GM21717 (cell line): ENCODE measurements around the gene ARMC9.
"Not testable (repeated sequence)": the region's sequence is repeated elsewhere in the genome, so short reads cannot be mapped to it uniquely, and the experiment has no call there.

Experiments
- ATAC-seq: cut with Tn5 transposase; IDR thresholded peaks from one replicate; pipeline ENCODE4 v1.9.1; 2021; ENCODE audit warnings: mild to moderate bottlenecking, moderate library complexity; ENCODE audit not compliant: unreplicated experiment

The ARMC9 gene

DNA sequence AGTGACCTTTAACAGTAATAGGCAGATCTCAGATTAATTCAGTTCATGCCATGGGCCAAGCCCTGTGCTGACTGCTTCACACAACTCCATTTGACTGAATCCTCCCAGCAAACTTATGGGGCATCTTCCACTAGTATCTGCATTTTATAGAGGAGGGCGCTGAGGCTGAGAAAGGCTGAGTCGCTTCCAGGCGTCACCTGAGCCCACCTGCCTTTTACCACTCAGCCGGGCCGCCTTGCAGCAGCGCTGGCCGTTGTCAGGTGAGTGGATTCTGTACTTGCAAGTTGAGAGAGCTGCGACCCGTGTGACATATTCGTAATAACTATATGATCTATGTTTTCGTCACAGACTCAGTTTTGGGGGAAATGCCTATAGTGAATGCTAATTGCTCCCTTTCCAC is 137.8 kb downstream of the ARMC9 start:
- ATAC-seq = no peak

DNA sequence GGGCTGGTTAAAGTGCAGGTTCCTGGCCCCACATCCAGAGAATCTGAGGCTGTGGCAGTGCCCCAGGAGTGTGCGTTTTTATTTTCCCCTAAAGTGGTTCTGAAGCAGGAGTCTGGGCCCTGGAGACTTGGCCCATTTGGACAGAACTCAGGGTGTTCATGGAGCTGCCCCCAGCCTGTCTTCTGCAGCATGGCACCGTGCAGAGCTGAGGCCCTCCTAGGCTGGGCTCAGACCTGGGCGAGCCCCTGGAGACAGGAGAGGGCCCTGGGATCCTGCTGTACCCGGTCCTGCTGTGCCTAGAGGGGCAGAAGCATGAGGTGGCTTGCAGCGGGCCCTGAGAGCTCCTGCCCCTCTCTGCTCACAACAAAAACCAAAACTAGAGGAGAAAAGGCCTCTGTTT is 138.3 kb downstream of the ARMC9 start:
- ATAC-seq = no peak

DNA sequence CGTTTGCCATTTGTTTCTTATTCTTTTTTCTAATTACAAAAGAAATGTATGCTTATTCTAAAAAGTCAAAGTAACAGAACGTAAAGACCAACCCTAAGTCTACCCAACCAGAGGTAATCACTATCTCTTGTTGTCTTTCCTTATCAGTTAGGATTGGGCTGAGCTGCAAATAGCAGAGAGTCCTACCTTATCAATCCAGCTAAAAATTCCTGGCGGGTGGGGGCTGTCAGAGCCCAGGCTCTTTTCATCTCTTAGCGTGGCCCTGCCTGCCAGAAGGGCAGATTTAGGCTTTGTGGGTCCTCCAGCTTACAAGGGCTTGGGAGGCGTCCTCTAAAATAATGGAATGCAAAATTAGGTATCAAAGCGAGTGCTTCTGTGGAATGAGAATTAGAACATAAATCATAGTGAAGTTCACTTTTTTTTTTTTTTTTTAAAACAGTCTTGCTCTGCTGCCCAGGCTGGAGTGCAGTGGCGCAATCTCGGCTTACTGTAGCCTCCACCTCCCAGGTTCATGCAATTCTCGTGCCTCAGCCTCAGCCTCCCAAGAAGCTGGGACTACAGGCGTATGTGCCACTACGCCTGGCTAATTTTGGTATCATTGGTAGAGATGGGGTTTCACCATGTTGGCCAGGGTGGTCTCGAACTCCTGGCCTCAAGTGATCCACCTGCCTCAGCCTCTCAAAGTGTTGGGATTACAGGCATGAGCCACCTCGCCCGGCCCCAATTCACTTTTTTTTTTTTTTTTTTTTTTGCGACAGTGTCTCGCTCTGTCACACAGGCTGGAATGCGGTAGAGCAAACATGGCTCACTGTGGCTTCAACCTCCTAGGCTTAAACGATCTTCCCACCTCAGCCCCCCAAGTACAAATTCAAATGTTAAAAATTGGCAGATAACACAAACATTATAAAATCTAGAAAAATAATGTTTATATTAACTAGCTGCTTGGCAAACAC is 139.7 kb downstream of the ARMC9 start:
- no peak for ATAC-seq

DNA sequence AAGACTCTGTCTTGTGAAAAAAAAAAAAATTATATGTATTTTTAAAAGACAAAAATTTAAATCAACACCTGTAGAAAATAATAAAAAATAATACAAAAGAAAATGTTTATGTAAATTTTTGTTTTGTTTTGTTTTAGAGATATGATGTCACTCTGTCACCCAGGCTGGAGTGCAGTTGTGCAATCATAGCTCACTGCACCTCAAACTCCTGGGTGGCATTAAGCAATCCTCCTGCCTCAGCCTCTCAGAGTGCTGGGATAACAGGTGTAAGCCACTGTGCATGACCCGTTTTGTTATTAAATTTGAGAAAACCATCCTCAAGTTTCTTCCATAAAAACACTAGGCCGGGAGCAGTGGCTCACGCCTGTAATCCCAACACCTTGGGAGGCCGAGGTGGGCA is 140.9 kb downstream of the ARMC9 start:
- no peak for ATAC-seq

DNA sequence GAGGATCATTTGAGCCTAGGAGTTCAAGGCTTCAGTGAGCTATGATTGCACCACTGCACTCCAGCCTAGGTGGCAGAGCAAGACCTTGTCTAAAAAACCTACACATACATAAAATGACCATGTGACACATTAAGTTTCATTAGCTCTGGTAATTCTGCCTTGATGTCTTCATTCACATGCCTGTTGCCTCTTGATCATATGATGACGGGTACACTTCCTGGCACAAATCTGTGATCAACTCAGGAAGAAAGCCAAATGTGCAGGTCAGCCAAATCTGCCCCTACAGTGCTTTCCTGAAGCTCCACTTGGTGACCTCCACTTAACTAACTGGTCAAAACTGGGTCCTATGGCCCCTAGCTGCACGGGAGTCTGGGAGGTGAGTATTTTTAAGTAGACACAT is 142.7 kb downstream of the ARMC9 start:
- ATAC-seq = no peak

DNA sequence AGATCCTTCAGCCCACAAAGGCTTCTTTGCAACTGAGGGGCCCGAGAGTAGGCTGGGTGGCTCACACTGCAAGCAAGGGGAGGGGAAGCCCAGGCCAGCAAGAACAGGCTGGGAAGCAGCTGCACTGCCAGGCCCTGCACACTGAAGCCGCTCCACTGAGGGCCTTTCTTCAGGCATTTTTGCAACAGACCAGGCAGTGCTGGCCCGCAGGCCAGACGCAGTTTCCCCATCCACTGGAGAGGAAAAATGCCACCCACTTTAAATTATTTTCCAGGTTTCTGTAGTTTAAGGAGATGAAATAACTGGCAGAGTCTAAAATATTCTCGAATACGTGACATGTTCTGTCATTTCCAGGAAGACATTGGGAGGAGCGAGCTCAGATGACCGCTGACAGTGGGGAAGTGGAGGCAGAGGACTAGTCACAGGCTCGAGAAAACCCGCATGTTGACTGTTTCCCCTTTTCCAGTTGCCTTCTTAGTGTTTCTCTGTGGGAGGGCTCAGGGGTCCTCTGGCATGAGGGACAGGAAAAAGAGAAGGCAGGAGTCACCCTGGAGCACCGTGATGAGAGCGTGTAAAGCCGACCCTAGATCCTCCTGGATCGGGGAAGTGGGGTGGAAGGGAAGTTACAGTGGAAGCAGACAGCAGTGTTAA is 143.8 kb downstream of the ARMC9 start:
- no peak for ATAC-seq

DNA sequence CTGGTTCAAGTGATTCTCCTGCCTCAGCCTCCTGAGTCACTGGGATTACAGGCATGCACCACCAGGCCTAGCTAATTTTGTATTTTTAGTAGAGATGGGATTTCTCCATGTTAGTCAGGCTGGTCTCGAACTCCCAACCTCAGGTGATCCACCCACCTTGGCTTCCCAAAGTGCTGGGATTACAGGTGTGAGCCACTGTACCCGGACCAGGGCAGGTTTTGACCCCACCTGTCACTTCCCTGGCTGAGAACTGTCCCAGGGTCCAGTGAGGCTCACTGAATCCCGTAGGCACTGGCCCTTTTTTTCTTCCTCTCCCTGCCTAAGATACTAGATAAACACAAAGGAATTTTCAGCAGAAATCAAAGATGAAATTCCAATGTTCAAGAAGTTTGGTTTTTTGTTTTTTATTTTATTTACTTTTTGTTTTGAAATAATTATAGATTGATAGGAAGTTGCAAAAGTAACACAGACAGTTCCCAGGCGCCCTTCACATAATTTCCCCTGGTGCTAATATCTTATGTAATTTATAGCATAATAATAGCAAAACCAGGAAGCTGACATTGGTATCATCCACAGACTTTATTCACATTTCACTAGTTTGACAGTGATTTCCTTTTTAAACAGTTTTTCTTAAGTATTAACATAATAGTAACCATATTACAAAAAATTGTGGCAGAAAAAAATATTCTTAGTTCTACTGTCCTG is 144.7 kb downstream of the ARMC9 start:
- no peak for ATAC-seq

DNA sequence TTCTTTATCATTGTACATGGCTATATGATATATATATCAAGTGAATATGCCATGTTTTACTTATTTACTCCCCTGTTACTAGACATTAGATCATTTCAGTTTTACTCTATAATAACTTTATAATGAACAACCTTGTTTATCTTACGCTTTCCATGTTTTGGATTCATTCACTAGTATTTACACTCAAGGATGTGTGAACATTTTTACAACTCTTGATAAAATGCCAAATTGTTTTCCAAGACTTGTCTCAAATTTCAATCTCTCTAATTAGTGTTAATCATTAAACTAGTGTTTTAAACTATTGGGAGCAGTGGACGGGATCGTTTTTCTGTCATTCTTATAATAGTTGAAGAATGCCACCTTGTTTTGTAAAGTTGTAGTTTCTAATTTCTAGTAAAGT is 145.6 kb downstream of the ARMC9 start:
- ATAC-seq = no peak

DNA sequence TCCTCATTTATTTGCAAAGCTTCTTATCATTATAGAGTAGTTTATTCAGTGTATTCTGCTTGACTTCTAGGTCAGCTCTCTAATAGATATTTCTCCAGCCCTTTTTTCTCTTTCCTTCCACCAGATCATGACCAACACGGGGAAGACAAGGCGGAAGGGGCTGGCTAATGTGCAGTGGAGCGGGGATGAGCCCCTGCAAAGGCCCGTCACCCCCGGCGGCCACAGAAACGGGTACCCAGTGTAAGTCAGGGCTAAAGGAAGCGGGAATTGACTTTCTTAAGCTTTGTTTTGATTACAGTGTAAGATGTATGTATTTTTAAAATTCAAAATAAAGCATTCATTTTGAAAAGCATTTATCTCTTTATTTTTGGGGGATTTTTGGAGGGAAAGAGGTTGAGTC is 146.4 kb downstream of the ARMC9 start:
- no peak for ATAC-seq

DNA sequence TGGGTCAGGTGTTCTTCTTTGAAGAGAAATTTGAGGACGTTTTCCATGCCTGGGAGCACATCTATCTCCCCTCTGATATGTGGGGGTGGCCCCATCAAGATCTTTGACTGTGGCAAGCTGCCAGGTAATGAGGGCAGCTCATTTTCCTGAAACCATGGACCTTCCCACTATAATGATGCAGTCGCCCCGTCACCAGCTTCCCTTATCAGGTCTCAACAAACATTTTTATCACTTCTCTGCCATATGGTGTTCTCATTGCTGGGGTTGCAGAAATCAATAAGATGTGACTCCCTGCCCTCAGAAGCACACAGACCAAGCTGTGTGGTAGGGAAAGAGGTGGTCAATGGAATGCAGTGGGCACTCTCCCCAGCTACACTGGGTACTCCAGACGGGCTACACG is 148.7 kb downstream of the ARMC9 start:
- ATAC-seq = no peak

DNA sequence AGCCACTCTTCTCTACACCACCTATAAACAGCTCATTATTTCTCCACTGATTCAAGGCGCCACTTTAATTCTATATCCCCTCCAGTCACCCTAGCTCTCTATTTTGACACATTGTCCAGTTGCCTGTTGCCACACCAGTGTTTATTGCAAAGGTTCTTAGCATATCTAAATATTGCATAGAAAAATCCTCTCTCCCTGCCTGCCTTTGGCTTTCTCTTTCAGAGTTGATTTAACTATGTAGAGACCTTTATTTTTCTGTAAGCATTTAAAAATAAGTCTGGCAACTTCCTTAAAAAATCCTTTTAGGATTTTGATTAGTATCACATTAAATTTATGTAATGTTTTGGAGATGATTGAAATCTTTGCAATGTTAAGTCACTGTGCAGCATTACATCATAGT is 149.2 kb downstream of the ARMC9 start:
- ATAC-seq = no peak

DNA sequence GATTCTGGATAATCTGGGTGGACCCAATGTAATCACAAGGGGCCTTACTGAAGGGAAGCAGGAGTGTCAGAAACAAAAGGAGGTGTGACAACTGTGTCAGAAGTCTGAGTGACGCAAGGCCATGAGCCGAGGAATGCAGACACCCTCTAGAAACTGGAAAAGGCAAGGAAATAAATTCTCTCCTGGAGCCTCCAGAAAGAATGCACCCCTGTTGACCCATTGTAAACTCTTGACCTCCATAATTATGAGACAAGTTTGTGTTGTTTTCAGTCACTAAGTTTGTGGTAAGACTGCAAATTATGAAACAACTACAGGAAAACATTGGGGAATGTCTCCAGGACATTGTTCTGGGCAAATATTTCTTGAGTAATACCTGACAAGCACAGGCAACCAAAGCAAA is 149.7 kb downstream of the ARMC9 start:
- ATAC-seq = no peak

DNA sequence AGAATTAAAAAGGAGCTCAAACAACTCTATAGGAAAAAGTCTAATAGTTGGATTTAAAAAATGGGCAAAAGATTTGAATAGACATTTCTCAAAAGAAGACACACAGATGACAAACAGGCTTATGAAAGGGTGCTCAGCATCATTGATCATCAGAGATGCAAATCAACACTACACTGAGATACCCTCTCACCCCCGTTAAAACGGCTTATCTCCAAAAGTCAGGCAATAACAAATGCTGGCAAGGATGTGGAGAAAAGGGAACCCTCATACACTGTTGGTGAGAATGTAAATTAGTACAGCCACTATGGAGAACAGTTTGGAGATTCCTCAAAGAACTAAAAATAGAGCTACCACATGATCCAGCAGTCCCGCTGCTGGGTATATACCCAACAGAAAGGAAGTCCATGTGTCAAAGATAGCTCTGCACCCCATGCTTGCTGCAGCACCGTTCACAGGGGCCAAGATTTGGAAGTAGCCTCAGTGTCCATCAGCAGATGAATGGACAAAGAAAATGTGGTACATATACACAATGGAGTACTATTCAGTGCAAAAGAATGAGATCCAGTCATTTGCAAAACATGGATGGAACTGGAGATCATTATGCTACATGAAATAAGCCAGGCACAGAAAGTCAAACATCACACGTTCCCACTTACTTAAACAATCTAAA is 150.4 kb downstream of the ARMC9 start:
- no peak for ATAC-seq

DNA sequence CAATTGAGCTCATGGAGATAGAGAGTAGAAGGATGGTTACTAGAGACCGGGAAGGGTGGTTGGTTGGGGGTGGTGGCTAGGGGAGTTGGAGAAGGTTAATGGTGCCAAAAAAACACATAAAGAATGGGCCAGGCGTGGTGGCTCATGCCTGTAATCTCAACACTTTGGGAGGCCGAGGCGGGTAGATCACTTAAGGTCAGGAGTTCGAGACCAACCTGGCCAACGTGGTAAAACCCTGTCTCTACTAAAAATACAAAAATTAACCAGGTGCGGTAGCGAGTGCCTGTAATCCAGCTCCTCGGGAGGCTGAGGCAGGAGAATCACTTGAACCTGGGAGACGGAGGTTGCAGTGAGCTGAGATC is 150.9 kb downstream of the ARMC9 start:
- ATAC-seq = not testable (repeated sequence)

DNA sequence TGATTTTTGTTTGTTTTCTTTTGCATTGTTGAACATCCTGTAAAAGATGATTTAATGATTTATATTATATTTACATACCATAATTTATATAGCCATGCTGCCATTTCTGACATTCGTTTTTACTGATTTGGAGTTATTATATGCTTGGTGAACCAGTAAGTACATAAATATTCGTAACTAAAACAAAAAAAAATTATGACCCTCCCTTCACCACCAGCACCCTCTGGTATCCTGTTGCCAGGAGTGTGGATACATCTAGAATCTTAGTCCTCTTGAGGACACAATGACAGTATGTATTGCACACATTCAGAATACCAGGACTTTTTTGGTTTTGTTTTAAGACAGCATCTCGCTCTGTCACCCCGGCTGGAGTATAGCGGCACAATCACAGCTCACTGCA is 153.2 kb downstream of the ARMC9 start:
- ATAC-seq = no peak

DNA sequence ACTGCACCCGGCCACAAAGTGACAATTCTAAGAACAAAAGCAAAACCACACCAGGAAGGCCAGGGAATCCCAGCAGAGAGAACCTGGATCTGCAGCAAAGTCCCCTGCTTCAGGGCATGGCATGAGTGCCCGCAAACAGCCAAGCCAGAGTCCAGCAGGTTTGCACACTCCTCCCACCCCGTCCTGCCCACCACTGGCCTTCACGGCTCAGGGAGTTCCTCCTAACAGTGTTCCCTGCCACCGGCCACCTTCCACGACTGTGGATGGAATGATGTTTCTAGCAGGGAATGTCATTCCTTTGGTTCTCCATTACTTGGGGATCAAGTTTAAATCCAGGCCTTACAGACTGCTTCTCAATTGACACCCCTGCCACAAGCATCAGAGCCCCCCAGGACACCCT is 155.0 kb downstream of the ARMC9 start:
- no peak for ATAC-seq

DNA sequence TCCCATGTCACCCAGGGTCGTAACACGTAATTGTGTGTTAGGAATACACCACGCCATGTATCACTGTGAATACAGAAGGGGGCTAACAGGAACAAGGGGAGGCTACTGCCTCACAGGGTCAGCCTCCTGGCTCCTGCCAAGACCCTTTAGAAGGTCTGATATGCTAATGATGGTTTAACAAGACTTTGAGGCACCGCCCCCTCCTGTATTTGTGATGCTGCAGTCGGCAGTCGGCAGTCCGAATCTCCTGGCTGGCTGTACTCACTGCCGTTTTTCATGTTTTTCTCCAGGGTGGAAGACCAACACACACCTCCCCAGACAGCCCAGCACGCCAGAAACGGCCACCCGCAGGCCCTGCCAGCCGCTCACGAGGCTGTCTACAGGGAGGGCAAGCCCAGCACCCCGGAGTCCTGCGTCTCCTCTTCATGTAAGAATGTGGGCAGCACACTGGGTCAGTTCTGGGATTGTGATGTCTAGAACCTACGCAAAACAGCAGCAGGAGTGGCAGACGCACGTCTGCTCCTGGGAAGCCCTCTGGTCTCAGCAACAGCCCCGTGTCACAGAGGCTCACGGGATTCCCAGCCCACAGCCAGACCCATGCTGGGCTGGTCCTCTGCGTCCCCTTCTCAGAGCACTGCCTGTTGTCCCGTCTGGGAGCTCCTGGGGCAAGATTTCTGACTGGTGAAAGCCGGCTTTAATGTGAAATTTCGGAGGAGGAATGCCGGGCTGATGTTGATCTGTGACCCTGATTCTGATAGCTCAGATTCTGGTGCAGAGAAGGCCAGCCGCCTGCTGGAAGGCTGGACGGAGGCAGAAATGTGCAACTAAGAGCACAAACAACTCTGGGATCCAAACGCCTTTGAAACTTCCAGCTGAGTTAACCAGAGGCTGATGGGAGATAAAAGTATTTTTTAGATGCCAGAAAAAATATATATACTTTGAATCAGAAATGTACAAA is 157.4 kb downstream of the ARMC9 start:
- no peak for ATAC-seq

DNA sequence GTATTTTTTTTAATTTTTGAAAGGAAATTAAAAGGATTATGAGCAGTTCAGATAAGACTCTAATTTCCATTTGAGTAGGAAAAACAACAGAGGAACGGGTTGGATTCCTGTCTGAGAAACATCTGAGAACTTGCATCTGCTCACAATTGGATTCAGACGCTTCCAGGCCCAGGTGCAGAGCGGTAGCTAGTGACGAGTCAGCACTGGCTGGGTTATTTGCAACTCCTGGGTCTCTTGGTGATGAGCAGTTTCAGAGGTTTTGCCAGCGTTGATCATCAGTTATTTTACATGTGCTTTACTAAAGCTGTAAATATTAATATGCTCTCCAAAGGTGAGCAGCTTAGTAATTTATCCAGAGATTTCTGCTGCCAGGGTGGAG is 158.0 kb downstream of the ARMC9 start:
- no peak for ATAC-seq

DNA sequence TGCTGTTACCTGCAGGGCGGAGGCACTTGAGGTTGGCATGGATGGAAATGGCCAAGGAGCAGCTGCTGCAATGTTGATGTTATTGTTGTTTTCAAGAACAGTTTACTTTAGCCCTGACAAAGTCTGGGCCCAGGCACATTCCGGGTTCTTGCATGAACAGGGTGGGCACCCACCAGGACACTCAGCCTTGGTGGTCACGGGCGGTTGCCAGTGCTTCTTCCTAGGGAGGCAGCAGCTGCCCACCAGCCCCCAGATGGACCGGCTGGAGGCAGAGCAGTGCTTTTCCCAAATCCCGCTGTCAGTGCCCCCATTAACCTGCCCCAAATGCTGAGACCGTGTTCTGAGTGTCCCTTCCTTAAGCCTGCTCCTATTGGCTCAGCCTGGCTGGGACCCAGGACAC is 158.6 kb downstream of the ARMC9 start:
- no peak for ATAC-seq

DNA sequence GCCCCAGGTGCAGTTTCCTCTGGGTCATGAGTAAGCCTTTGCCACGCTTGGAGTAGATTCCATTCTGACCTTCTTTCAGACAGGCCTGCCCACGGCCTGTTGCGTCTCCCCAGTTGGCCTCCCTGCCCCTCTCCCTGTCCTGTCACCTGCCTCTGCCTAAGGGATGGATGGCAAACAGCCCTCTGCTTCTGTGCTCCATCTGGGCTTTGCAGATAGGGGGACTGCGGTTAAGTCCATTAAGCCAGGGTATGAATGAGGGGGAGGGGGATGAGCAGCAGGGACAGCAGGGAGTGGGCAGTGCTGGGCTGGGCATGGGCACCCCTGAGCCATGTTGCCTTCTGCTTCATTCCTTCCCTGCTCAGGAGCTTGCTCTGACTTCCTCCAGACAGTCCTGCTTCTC is 159.5 kb downstream of the ARMC9 start:
- ATAC-seq = no peak
